ENCODE data around the gene CNTNAP4. TPM values are rescaled to one million over a fixed set of nuclear protein-coding genes. Genes with fewer than 3 reads are reported as not detected.

Gene CNTNAP4
- total RNA-seq, 1 experiment from 2014 or later, result not detected

DNA sequence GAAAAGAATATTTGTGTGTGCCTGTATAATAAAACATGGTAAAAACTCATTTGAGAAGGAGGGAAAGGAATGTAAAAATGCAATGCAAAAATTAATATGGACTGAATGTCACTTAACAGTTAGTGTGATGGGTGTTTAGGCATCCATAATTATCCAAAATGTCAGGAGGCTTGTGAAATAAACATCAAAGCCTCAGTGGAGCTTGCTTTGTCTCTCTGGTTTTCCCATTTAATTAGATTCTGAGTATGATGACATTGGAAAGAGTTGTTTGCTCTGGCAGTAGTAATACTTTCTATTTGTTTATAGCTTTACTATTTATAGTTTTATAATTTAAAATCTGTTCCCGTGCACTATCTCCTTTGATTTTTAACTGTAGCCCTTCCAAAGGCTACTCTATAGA is 51.9 kb downstream of the CNTNAP4 start (continued):
- no peak for TF ChIP-seq NFATC4 (CRISPR knock-in tag; IDR thresholded peaks at IDR 0.05)

DNA sequence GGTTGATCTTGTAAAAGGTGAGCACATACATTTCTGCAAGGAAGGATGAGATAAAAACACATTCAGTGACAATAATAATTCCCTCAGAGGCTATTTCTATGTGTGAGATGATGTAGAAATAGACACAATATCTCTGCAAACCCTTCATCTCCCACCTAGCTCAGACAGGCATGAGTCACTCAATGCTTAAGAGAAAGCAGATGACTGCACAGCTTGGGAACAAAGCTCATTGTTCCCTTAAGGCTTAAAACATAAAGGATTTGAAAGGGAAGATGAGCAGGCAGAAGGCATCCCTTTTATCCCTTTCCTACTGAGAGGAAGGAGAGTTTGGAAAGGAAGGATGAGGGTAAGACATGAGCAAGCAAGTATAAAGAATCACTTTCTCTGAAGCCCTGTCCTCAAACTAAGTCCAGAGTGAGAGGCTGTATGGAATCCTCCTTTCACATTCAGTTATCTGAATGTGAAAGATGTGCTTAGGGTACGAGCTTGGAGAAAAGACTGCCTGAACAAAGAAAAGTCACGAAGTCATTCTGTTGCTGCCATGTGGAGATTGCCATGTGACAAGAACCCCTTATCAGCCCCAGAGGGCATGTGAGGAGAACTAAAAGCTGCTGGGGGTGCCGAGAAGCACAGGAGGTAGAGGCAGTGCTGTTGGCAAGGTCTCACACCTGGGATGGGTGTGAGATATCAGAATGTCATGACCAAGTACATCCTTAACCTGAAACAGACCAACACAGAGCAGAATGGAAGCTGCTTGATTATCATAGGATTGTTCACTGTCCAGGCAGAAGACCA is 58.2 kb downstream of the CNTNAP4 start:
- peaks cover 4% of the 10 kb centered on the region; the same call in 1 of the 2 replicates for H3K4me1 Mint-ChIP-seq
- ChIA-PET CTCF (no interaction called here), POLR2A (no interaction called here)
- peaks cover 80% of the 10 kb centered on the region for H3K9me3 Mint-ChIP-seq
- peaks cover 47% of the 10 kb centered on the region for H3K36me3 Mint-ChIP-seq
- ATAC-seq (no peak), DNase-seq (ENCODE audit: low spot score) (no peak)
- TF ChIP-seq, protein P1, sequence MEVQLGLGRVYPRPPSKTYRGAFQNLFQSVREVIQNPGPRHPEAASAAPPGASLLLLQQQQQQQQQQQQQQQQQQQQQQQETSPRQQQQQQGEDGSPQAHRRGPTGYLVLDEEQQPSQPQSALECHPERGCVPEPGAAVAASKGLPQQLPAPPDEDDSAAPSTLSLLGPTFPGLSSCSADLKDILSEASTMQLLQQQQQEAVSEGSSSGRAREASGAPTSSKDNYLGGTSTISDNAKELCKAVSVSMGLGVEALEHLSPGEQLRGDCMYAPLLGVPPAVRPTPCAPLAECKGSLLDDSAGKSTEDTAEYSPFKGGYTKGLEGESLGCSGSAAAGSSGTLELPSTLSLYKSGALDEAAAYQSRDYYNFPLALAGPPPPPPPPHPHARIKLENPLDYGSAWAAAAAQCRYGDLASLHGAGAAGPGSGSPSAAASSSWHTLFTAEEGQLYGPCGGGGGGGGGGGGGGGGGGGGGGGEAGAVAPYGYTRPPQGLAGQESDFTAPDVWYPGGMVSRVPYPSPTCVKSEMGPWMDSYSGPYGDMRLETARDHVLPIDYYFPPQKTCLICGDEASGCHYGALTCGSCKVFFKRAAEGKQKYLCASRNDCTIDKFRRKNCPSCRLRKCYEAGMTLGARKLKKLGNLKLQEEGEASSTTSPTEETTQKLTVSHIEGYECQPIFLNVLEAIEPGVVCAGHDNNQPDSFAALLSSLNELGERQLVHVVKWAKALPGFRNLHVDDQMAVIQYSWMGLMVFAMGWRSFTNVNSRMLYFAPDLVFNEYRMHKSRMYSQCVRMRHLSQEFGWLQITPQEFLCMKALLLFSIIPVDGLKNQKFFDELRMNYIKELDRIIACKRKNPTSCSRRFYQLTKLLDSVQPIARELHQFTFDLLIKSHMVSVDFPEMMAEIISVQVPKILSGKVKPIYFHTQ (CRISPR knock-in tag; IDR thresholded peaks at IDR 0.05), result no peak
- no peak for TF ChIP-seq ZNF219 (CRISPR knock-in tag; IDR thresholded peaks at IDR 0.05; ENCODE audit: borderline replicate concordance)
- TF ChIP-seq ZNF396 (CRISPR knock-in tag; IDR thresholded peaks at IDR 0.05; ENCODE audit: borderline replicate concordance), result no peak
- no peak for TF ChIP-seq ZNF232 (CRISPR knock-in tag; IDR thresholded peaks at IDR 0.05)
- TF ChIP-seq ELF4 (CRISPR knock-in tag; IDR thresholded peaks at IDR 0.05; ENCODE audit: low read depth), result no peak
- no peak for TF ChIP-seq ATF1 (CRISPR knock-in tag; IDR thresholded peaks at IDR 0.05)
- no peak for TF ChIP-seq FOXK1 (CRISPR knock-in tag; IDR thresholded peaks at IDR 0.05)
- no peak for TF ChIP-seq KAT7 (CRISPR knock-in tag; IDR thresholded peaks at IDR 0.05; ENCODE audit: borderline replicate concordance)
- no peak for TF ChIP-seq SOX15 (CRISPR knock-in tag; IDR thresholded peaks at IDR 0.05)
- no peak for TF ChIP-seq SMAD4 (CRISPR knock-in tag; IDR thresholded peaks at IDR 0.05)
- TF ChIP-seq, protein P2, sequence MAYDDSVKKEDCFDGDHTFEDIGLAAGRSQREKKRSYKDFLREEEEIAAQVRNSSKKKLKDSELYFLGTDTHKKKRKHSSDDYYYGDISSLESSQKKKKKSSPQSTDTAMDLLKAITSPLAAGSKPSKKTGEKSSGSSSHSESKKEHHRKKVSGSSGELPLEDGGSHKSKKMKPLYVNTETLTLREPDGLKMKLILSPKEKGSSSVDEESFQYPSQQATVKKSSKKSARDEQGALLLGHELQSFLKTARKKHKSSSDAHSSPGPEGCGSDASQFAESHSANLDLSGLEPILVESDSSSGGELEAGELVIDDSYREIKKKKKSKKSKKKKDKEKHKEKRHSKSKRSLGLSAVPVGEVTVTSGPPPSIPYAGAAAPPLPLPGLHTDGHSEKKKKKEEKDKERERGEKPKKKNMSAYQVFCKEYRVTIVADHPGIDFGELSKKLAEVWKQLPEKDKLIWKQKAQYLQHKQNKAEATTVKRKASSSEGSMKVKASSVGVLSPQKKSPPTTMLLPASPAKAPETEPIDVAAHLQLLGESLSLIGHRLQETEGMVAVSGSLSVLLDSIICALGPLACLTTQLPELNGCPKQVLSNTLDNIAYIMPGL (CRISPR knock-in tag; IDR thresholded peaks at IDR 0.05), result no peak
- TF ChIP-seq, protein P3, sequence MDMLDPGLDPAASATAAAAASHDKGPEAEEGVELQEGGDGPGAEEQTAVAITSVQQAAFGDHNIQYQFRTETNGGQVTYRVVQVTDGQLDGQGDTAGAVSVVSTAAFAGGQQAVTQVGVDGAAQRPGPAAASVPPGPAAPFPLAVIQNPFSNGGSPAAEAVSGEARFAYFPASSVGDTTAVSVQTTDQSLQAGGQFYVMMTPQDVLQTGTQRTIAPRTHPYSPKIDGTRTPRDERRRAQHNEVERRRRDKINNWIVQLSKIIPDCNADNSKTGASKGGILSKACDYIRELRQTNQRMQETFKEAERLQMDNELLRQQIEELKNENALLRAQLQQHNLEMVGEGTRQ (CRISPR knock-in tag; IDR thresholded peaks at IDR 0.05), result no peak
- TF ChIP-seq, protein P4, sequence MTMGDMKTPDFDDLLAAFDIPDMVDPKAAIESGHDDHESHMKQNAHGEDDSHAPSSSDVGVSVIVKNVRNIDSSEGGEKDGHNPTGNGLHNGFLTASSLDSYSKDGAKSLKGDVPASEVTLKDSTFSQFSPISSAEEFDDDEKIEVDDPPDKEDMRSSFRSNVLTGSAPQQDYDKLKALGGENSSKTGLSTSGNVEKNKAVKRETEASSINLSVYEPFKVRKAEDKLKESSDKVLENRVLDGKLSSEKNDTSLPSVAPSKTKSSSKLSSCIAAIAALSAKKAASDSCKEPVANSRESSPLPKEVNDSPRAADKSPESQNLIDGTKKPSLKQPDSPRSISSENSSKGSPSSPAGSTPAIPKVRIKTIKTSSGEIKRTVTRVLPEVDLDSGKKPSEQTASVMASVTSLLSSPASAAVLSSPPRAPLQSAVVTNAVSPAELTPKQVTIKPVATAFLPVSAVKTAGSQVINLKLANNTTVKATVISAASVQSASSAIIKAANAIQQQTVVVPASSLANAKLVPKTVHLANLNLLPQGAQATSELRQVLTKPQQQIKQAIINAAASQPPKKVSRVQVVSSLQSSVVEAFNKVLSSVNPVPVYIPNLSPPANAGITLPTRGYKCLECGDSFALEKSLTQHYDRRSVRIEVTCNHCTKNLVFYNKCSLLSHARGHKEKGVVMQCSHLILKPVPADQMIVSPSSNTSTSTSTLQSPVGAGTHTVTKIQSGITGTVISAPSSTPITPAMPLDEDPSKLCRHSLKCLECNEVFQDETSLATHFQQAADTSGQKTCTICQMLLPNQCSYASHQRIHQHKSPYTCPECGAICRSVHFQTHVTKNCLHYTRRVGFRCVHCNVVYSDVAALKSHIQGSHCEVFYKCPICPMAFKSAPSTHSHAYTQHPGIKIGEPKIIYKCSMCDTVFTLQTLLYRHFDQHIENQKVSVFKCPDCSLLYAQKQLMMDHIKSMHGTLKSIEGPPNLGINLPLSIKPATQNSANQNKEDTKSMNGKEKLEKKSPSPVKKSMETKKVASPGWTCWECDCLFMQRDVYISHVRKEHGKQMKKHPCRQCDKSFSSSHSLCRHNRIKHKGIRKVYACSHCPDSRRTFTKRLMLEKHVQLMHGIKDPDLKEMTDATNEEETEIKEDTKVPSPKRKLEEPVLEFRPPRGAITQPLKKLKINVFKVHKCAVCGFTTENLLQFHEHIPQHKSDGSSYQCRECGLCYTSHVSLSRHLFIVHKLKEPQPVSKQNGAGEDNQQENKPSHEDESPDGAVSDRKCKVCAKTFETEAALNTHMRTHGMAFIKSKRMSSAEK (CRISPR knock-in tag; IDR thresholded peaks at IDR 0.05; ENCODE audit: borderline replicate concordance), result no peak
- TF ChIP-seq NR1H2 (CRISPR knock-in tag; IDR thresholded peaks at IDR 0.05), result no peak
- TF ChIP-seq, protein P5, sequence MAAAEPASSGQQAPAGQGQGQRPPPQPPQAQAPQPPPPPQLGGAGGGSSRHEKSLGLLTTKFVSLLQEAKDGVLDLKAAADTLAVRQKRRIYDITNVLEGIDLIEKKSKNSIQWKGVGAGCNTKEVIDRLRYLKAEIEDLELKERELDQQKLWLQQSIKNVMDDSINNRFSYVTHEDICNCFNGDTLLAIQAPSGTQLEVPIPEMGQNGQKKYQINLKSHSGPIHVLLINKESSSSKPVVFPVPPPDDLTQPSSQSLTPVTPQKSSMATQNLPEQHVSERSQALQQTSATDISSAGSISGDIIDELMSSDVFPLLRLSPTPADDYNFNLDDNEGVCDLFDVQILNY (CRISPR knock-in tag; IDR thresholded peaks at IDR 0.05), result no peak
- no peak for TF ChIP-seq TEAD1 (CRISPR knock-in tag; IDR thresholded peaks at IDR 0.05)
- no peak for TF ChIP-seq SMAD3 (CRISPR knock-in tag; IDR thresholded peaks at IDR 0.05; ENCODE audit: borderline replicate concordance)
- TF ChIP-seq, protein P6, sequence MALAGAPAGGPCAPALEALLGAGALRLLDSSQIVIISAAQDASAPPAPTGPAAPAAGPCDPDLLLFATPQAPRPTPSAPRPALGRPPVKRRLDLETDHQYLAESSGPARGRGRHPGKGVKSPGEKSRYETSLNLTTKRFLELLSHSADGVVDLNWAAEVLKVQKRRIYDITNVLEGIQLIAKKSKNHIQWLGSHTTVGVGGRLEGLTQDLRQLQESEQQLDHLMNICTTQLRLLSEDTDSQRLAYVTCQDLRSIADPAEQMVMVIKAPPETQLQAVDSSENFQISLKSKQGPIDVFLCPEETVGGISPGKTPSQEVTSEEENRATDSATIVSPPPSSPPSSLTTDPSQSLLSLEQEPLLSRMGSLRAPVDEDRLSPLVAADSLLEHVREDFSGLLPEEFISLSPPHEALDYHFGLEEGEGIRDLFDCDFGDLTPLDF (CRISPR knock-in tag; IDR thresholded peaks at IDR 0.05), result no peak
- TF ChIP-seq, protein P7, sequence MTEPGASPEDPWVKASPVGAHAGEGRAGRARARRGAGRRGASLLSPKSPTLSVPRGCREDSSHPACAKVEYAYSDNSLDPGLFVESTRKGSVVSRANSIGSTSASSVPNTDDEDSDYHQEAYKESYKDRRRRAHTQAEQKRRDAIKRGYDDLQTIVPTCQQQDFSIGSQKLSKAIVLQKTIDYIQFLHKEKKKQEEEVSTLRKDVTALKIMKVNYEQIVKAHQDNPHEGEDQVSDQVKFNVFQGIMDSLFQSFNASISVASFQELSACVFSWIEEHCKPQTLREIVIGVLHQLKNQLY (CRISPR knock-in tag; IDR thresholded peaks at IDR 0.05), result no peak
- H3K27ac Mint-ChIP-seq, result no peak overlapping the region
- H3K27me3 Mint-ChIP-seq (ENCODE audit: low read depth), result peaks cover 7% of the 10 kb centered on the region
- H3K4me3 Mint-ChIP-seq, result no peak overlapping the region

All from WTC11 (cell line).